ENCODE results near the gene KDM7A. TPM values are rescaled to one million over a fixed set of nuclear protein-coding genes. Genes with fewer than 3 reads are reported as not detected.

KDM7A gene
- total RNA-seq, 1 donor from 2014 or later, result 14.8 TPM

GRCh38 chr7:140214075-140214684, 37.4 kb upstream of the KDM7A start:
- no peak for DNase-seq (ENCODE audit: low spot score)
- Mint-ChIP-seq H3K27me3 (ENCODE audit: unreplicated experiment) (peaks cover 6% of the 10 kb centered on the region), H3K9me3 (ENCODE audit: unreplicated experiment) (peaks cover 6% of the 10 kb centered on the region), H3K27ac (ENCODE audit: unreplicated experiment) (no peak overlapping the region), H3K4me1 (ENCODE audit: unreplicated experiment) (peaks cover 11% of the 10 kb centered on the region), H3K36me3 (ENCODE audit: low read depth, unreplicated experiment) (peaks cover 11% of the 10 kb centered on the region), H3K4me3 (ENCODE audit: unreplicated experiment) (no peak overlapping the region)
- no peak for TF ChIP-seq CTCF (IDR thresholded peaks at IDR 0.05; ENCODE audit: unreplicated experiment)

GRCh38 chr7:140213684-140214074, 36.9 kb upstream of the KDM7A start:
- H3K4me3 Mint-ChIP-seq (ENCODE audit: unreplicated experiment), result no peak overlapping the region
- no peak for TF ChIP-seq CTCF (IDR thresholded peaks at IDR 0.05; ENCODE audit: unreplicated experiment)
- peaks cover 6% of the 10 kb centered on the region for H3K9me3 Mint-ChIP-seq (ENCODE audit: unreplicated experiment)

GRCh38 chr7:140212100-140212881, 35.5 kb upstream of the KDM7A start:
- DNase-seq (ENCODE audit: low spot score), result no peak
- Mint-ChIP-seq H3K27ac (ENCODE audit: unreplicated experiment) (no peak overlapping the region), H3K4me3 (ENCODE audit: unreplicated experiment) (no peak overlapping the region), H3K27me3 (ENCODE audit: unreplicated experiment) (peaks cover 6% of the 10 kb centered on the region), H3K4me1 (ENCODE audit: unreplicated experiment) (peaks cover 11% of the 10 kb centered on the region), H3K9me3 (ENCODE audit: unreplicated experiment) (peaks cover 6% of the 10 kb centered on the region), H3K36me3 (ENCODE audit: low read depth, unreplicated experiment) (peaks cover 7% of the 10 kb centered on the region)
- no peak for TF ChIP-seq CTCF (IDR thresholded peaks at IDR 0.05; ENCODE audit: unreplicated experiment)

More at GRCh38 chr7:140213684-140214074, 36.9 kb upstream of the KDM7A start:
- Mint-ChIP-seq H3K4me1 (ENCODE audit: unreplicated experiment) (peaks cover 11% of the 10 kb centered on the region), H3K27ac (ENCODE audit: unreplicated experiment) (no peak overlapping the region), H3K36me3 (ENCODE audit: low read depth, unreplicated experiment) (peaks cover 11% of the 10 kb centered on the region), H3K27me3 (ENCODE audit: unreplicated experiment) (peaks cover 6% of the 10 kb centered on the region)
- no peak for DNase-seq (ENCODE audit: low spot score)

GRCh38 chr7:140211698-140212097, 34.9 kb upstream of the KDM7A start:
- DNase-seq (ENCODE audit: low spot score), result no peak
- no peak overlapping the region for H3K27ac Mint-ChIP-seq (ENCODE audit: unreplicated experiment)
- H3K4me1 Mint-ChIP-seq (ENCODE audit: unreplicated experiment), result peaks cover 11% of the 10 kb centered on the region
- peaks cover 6% of the 10 kb centered on the region for H3K9me3 Mint-ChIP-seq (ENCODE audit: unreplicated experiment)
- no peak overlapping the region for H3K4me3 Mint-ChIP-seq (ENCODE audit: unreplicated experiment)
- no peak for TF ChIP-seq CTCF (IDR thresholded peaks at IDR 0.05; ENCODE audit: unreplicated experiment)
- peaks cover 7% of the 10 kb centered on the region for H3K36me3 Mint-ChIP-seq (ENCODE audit: low read depth, unreplicated experiment)
- H3K27me3 Mint-ChIP-seq (ENCODE audit: unreplicated experiment), result peaks cover 6% of the 10 kb centered on the region
